Thoracic aorta (tissue), 2 donors: Measurements from ENCODE around the gene ST6GAL1. TPM values are rescaled to one million over a fixed set of nuclear protein-coding genes. Genes with fewer than 3 reads are reported as not detected.

Experiments
- ATAC-seq: fragments of 150-250 bp; one replicate; pipeline ENCODE4 v1.8.0; 2017; ENCODE audit warnings: low read depth; ENCODE audit not compliant: insufficient number of reproducible peaks, low FRiP score
- DNase-seq: peaks from one replicate; pipeline ENCODE4 v3.0.0-alpha.2; 2020; ENCODE audit warnings: low spot score
- H3K27ac ChIP-seq, 2 donors: fragments of 200-600 bp; sonication (generic); 1 replicate in 1 of 2; 2 replicates in 1 of 2; pipeline ENCODE4 v1.5.1; 2016; ENCODE audit warnings: mild to moderate bottlenecking in 2 of 2, moderate library complexity in 2 of 2
- H3K27me3 ChIP-seq: fragments of 200-600 bp; sonication (generic); replicated peaks from 2 replicates; pipeline ENCODE4 v1.6.0; 2016; ENCODE audit warnings: mild to moderate bottlenecking; ENCODE audit not compliant: insufficient read depth
- H3K36me3 ChIP-seq: fragments of 200-600 bp; sonication (generic); one replicate; pipeline ENCODE4 v1.5.1; 2016
- H3K4me1 ChIP-seq, 2 donors: fragments of 200-600 bp; sonication (generic); 1 replicate in 1 of 2; 2 replicates in 1 of 2; pipeline versions ENCODE4 v1.5.1 to v1.6.0; 2016; ENCODE audit warnings: low read depth in 2 of 2, mild to moderate bottlenecking in 1 of 2; ENCODE audit not compliant: control insufficient read depth in 1 of 2
- H3K4me3 ChIP-seq: fragments of 200-600 bp; sonication (generic); 2 replicates; pipeline ENCODE4 v1.5.1; 2016; ENCODE audit warnings: mild to moderate bottlenecking
- H3K9me3 ChIP-seq: fragments of 200-600 bp; sonication (generic); 2 replicates; pipeline ENCODE4 v1.5.1; 2016
- total RNA-seq, 2 donors: library from RNA; depleted of rRNA; stranded (reverse); fragments of >200 nt; gene quantifications; one replicate each; pipeline versions ENCODE4 v1.1.0 to v1.2.3, GENCODE V29; 2016
- TF ChIP-seq, protein P1 (sequence below): fragments of 200-600 bp; sonication (generic); IDR thresholded peaks from one replicate; pipeline ENCODE4 v1.5.1; 2019; ENCODE audit warnings: antibody characterized with exemption

The ST6GAL1 gene
- total RNA-seq, 2 donors from 2014 or later: 89.5 to 141 TPM

DNA sequence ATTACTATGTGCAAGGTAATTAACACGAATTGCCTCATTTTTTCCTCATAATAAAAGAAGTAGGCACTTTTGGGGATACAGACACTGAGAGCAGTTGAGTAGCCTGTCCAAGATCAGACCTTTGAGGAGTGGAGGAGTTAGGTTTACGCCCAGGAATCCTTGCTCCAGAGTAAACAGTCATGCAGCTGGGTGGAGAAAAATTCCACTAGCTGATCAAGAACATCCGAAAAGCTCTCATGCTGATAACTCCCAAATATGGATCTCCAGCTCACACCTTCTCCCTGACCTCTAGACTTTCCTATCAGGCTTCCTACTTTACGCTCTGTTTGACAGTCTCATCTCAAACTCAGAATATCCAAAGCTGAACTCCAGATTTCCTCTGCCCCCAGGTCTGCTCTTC, 53.3 kb downstream of the ST6GAL1 start:
- ATAC-seq: no peak
- peak overlapping the region; percentile 19 to 31 for H3K27ac ChIP-seq

DNA sequence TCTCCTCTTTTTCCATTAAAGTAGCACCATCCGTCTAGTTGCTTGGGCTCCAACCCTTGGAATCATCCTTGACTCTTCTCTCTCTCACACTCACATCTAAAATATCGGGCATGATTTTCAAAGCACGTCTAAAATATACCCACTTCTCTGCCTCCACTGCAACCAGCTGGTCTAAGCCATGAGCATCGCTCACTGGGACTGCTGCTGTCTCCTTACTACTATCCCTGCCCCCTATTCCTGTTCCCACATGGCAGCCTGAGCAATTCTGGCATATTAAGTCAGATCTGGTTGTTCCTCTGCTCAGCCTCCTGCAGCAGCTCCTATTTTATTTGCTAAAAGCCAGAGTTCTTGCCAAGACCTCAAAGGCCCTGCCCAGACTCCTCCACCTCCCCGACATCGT, 53.7 kb downstream of the ST6GAL1 start:
- Histone ChIP-seq H3K27me3 (no peaks in the 10 kb centered on the region), H3K27ac (peak overlapping the region; percentile 19 to 31), H3K36me3 (peaks cover 5% of the 10 kb centered on the region), H3K4me3 (no peak overlapping the region), H3K9me3 (no peaks in the 10 kb centered on the region), H3K4me1 (peaks cover 26 to 37% of the 10 kb centered on the region in 2 donors)
- DNase-seq: no peak
- TF ChIP-seq, protein P1, sequence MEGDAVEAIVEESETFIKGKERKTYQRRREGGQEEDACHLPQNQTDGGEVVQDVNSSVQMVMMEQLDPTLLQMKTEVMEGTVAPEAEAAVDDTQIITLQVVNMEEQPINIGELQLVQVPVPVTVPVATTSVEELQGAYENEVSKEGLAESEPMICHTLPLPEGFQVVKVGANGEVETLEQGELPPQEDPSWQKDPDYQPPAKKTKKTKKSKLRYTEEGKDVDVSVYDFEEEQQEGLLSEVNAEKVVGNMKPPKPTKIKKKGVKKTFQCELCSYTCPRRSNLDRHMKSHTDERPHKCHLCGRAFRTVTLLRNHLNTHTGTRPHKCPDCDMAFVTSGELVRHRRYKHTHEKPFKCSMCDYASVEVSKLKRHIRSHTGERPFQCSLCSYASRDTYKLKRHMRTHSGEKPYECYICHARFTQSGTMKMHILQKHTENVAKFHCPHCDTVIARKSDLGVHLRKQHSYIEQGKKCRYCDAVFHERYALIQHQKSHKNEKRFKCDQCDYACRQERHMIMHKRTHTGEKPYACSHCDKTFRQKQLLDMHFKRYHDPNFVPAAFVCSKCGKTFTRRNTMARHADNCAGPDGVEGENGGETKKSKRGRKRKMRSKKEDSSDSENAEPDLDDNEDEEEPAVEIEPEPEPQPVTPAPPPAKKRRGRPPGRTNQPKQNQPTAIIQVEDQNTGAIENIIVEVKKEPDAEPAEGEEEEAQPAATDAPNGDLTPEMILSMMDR: no peak
- no peak for ATAC-seq

More for the DNA sequence above, 53.3 kb downstream of the ST6GAL1 start:
- no peak for DNase-seq
- TF ChIP-seq, protein P1: no peak
- H3K4me1 ChIP-seq: peaks cover 26 to 39% of the 10 kb centered on the region in 2 donors
- no peaks in the 10 kb centered on the region for H3K9me3 ChIP-seq
- peaks cover 5% of the 10 kb centered on the region for H3K36me3 ChIP-seq
- no peak overlapping the region for H3K4me3 ChIP-seq
- no peaks in the 10 kb centered on the region for H3K27me3 ChIP-seq

DNA sequence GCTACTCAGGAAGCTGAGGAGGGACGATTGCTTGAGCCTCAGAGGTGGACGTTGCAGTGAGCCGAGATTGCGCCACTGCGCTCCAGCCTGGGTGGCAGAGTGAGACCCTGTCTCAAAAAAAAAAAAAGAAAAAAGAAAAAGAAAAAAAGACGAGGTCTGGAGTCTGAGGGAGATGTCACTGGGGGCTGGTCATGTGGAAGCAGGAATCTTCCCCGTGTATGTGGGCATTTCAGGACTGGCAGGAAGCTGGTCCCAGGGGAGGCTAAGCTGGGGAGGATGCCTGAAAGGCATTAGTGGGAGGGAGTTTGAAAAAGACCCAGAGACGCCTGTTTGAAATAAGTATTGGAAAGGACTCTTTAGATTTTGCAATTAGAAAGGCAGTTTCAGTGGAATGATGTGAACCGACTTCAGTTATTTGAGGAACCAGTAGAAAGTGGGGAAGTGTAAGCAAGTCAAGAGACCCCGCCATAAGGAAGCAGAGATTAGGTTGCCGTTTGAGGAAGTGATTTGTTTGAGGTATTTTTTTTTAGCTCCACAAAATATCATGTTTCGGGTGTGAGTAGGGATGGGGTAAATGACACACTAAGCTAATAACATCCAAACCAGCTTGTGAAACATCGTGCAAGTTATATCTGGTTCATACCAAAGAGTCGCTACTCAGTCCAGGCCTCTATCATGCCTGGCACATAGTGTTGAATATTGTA, 55.5 kb downstream of the ST6GAL1 start:
- TF ChIP-seq, protein P1: no peak
- Histone ChIP-seq H3K9me3 (no peaks in the 10 kb centered on the region), H3K27ac (peak overlapping the region in 1 of 2 donors; percentile 56), H3K36me3 (no peaks in the 10 kb centered on the region), H3K27me3 (no peaks in the 10 kb centered on the region), H3K4me3 (peak overlapping the region; percentile 25), H3K4me1 (peaks cover 28 to 37% of the 10 kb centered on the region in 2 donors)
- DNase-seq: no peak
- no peak for ATAC-seq

DNA sequence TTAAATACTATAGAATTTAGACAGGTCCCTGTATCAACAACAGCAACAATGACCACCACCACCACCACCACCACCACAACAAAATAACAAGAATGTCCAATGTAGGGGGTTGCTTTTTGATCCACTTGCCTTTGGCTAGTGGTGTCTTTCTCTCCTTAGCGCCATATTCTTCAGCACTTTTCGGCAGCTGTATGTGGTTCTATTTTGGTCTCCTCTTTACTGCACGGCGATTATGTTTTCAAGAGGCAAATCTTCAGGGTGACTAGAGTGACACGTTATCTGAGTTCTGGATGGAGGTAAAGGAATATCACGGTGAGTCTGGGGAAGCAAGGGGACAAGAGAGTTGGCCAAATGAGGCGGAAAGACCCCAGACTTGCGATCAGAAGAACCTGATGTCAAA, 56.1 kb downstream of the ST6GAL1 start:
- no peak for DNase-seq
- TF ChIP-seq, protein P1: no peak
- H3K4me1 ChIP-seq: peaks cover 34 to 37% of the 10 kb centered on the region in 2 donors
- no peaks in the 10 kb centered on the region for H3K36me3 ChIP-seq
- no peak for ATAC-seq
- peak overlapping the region in 1 of 2 donors; percentile 45 for H3K27ac ChIP-seq
- H3K9me3 ChIP-seq: no peaks in the 10 kb centered on the region
- H3K4me3 ChIP-seq: no peak overlapping the region
- no peaks in the 10 kb centered on the region for H3K27me3 ChIP-seq

DNA sequence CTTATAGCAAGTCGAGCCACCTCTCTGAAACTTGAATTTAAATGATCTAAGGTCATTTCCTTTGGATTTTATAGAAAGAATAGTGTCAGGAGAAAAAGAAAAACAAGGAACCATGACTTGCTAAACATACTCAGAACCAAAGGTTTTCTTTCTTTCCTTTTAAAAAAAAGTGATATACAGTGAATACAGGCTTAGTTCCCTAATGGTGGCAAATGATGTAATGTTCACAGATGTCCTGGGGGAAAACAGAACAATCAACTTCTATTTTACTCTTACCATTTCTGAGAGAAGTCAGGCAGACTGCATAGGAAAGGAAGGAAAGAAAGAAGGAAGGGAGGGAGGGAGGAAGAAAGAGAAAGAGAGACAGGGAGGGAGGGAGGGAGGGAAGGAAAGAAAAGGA, 56.5 kb downstream of the ST6GAL1 start:
- ATAC-seq (no peak), DNase-seq (no peak)
- no peaks in the 10 kb centered on the region for H3K9me3 ChIP-seq
- peaks cover 35 to 37% of the 10 kb centered on the region in 2 donors for H3K4me1 ChIP-seq
- peak overlapping the region in 1 of 2 donors; percentile 45 for H3K27ac ChIP-seq
- H3K36me3 ChIP-seq: no peaks in the 10 kb centered on the region
- no peaks in the 10 kb centered on the region for H3K27me3 ChIP-seq
- TF ChIP-seq, protein P1: no peak
- H3K4me3 ChIP-seq: no peak overlapping the region
